MM.1S (cell line): ENCODE measurements around the gene ARHGAP25.

Experiments
- DNase-seq: peaks from one replicate; pipeline ENCODE4 v3.0.0-alpha.2; 2015
- H2AFZ ChIP-seq: fragments of 300-600 bp; sonication (generic); 2 replicates; pipeline ENCODE4 v1.6.0; 2016; ENCODE audit warnings: antibody characterized with exemption, low read length
- H3F3A ChIP-seq: fragments of 300-600 bp; sonication (generic); 2 replicates; pipeline ENCODE4 v1.6.1; 2016; ENCODE audit warnings: mild to moderate bottlenecking, antibody characterized with exemption, low read length, moderate library complexity, mixed read lengths; ENCODE audit not compliant: insufficient read depth
- H3K27ac ChIP-seq: fragments of 300-600 bp; sonication (generic); 2 replicates; pipeline ENCODE4 v1.5.1; 2016; ENCODE audit warnings: mild to moderate bottlenecking, low read length
- H3K27me3 ChIP-seq: fragments of 300-600 bp; sonication (generic); replicated peaks from 2 replicates; pipeline ENCODE4 v1.6.0; 2016; ENCODE audit warnings: low read length; ENCODE audit not compliant: insufficient read depth
- H3K36me3 ChIP-seq: fragments of 300-600 bp; sonication (generic); replicated peaks from 2 replicates; pipeline ENCODE4 v1.6.1; 2016; ENCODE audit warnings: mild to moderate bottlenecking, low read length, mixed read lengths; ENCODE audit not compliant: insufficient read depth
- H3K4me1 ChIP-seq: fragments of 300-600 bp; sonication (generic); 2 replicates; pipeline ENCODE4 v1.6.1; 2016; ENCODE audit warnings: low read length, mixed read lengths
- H3K4me2 ChIP-seq: fragments of 300-600 bp; sonication (generic); 2 replicates; pipeline ENCODE4 v1.6.0; 2016; ENCODE audit warnings: low read depth, low read length
- H3K4me3 ChIP-seq: fragments of 300-600 bp; sonication (generic); 2 replicates; pipeline ENCODE4 v1.5.1; 2016; ENCODE audit warnings: low read length, mixed read lengths
- H3K79me2 ChIP-seq: fragments of 300-600 bp; sonication (generic); 2 replicates; pipeline ENCODE4 v1.6.1; 2016; ENCODE audit warnings: mixed run types, low read length, mixed read lengths
- H3K9ac ChIP-seq: fragments of 300-600 bp; sonication (generic); 2 replicates; pipeline ENCODE4 v1.6.1; 2016; ENCODE audit warnings: low read length, mixed read lengths
- H3K9me2 ChIP-seq: fragments of 300-600 bp; sonication (generic); replicated peaks from 2 replicates; pipeline ENCODE4 v1.6.1; 2016; ENCODE audit warnings: mild to moderate bottlenecking, low read length, mixed read lengths; ENCODE audit not compliant: insufficient read depth
- H3K9me3 ChIP-seq: fragments of 300-600 bp; sonication (generic); replicated peaks from 2 replicates; pipeline ENCODE4 v1.6.1; 2016; ENCODE audit warnings: mild to moderate bottlenecking, low read length, mixed read lengths; ENCODE audit not compliant: insufficient read depth
- H4K20me1 ChIP-seq: fragments of 300-600 bp; sonication (generic); 2 replicates; pipeline ENCODE4 v1.6.1; 2016; ENCODE audit warnings: mild to moderate bottlenecking, low read length, moderate library complexity, mixed read lengths; ENCODE audit not compliant: insufficient read depth
- EZH2 ChIP-seq: fragments of 300-600 bp; sonication (generic); optimal IDR thresholded peaks from 2 replicates; pipeline ENCODE3; 2017; ENCODE audit warnings: low read depth, mild to moderate bottlenecking, antibody characterized with exemption, low read length, mixed read lengths
- EZH2phosphoT487 ChIP-seq: fragments of 300-600 bp; sonication (generic); IDR thresholded peaks from 2 replicates; pipeline ENCODE4 v1.6.1; 2018; ENCODE audit warnings: antibody characterized with exemption, low read length
- TF ChIP-seq, protein P1 (sequence below): fragments of 300-600 bp; sonication (generic); IDR thresholded peaks from 2 replicates; pipeline ENCODE4 v1.5.1; 2016; ENCODE audit warnings: antibody characterized with exemption, low read length, mixed read lengths

ARHGAP25 gene

DNA sequence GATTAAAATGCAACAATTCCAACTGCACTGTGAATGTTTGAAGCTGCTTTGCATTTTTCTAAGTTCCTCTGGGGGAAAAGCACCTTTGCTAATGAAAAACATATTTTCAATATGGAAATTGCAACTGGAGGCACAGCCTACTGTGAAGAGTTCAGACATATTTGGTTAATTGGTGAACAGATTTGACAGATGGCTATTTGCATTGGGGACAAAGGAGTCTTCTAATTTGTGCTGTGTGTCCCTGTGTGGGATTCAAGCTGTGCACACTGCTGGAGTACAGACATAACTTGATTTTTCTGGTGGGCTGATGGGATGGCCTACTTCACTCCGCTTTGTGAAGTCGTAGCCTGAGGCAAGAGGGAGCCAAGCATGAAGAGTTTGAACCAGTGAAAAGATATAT lies 40.7 kb upstream of the ARHGAP25 start:
- Histone ChIP-seq H3F3A (peaks cover 20% of the 10 kb centered on the region), H3K9me3 (no peaks in the 10 kb centered on the region), H3K27me3 (no peaks in the 10 kb centered on the region), H4K20me1 (no peaks in the 10 kb centered on the region), H3K79me2 (no peaks in the 10 kb centered on the region), H3K27ac (no peak overlapping the region), H3K4me3 (no peak overlapping the region), H3K4me2 (no peak overlapping the region), H3K9me2 (0 out of 2 replicates have a peak, but pooled peaks cover 4% of the 10 kb centered on the region), H3K9ac (no peak overlapping the region), H2AFZ (no peak overlapping the region), H3K36me3 (no peaks in the 10 kb centered on the region), H3K4me1 (peaks cover 26% of the 10 kb centered on the region)
- TF ChIP-seq, protein P1, sequence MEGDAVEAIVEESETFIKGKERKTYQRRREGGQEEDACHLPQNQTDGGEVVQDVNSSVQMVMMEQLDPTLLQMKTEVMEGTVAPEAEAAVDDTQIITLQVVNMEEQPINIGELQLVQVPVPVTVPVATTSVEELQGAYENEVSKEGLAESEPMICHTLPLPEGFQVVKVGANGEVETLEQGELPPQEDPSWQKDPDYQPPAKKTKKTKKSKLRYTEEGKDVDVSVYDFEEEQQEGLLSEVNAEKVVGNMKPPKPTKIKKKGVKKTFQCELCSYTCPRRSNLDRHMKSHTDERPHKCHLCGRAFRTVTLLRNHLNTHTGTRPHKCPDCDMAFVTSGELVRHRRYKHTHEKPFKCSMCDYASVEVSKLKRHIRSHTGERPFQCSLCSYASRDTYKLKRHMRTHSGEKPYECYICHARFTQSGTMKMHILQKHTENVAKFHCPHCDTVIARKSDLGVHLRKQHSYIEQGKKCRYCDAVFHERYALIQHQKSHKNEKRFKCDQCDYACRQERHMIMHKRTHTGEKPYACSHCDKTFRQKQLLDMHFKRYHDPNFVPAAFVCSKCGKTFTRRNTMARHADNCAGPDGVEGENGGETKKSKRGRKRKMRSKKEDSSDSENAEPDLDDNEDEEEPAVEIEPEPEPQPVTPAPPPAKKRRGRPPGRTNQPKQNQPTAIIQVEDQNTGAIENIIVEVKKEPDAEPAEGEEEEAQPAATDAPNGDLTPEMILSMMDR, result no peak
- TF ChIP-seq EZH2phosphoT487 (no peak), EZH2 (no peak)
- DNase-seq, result no peak

DNA sequence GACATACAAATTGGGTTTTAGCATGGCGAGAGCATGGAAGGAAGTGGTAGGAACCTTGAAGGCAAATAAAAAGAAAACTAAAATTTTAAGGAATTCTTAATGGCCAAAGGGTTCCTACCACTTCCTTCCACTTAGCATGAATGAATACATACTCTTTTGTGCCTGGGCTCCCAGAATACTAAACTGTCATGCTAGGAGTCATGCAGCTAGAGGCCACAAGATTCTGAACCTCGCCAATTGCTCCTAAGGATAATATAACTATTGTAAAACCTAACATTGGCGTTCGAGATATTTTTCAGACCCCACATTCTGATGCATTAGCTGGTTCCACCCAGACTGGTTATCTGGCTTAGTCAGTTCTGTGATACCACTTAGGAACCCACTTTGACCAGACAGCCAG lies 38.6 kb upstream of the ARHGAP25 start:
- Histone ChIP-seq H3K9me2 (0 out of 2 replicates have a peak, but pooled peaks cover 4% of the 10 kb centered on the region), H3K27ac (no peak overlapping the region), H3K9me3 (no peaks in the 10 kb centered on the region), H3K27me3 (no peaks in the 10 kb centered on the region), H3K4me3 (no peak overlapping the region), H3K36me3 (no peaks in the 10 kb centered on the region), H3F3A (peaks cover 2% of the 10 kb centered on the region; the same call in 1 of the 2 replicates), H3K4me2 (no peak overlapping the region), H3K4me1 (peaks cover 7% of the 10 kb centered on the region), H4K20me1 (no peaks in the 10 kb centered on the region), H3K9ac (no peak overlapping the region), H2AFZ (no peak overlapping the region), H3K79me2 (no peaks in the 10 kb centered on the region)
- no peak for TF ChIP-seq EZH2phosphoT487
- TF ChIP-seq, protein P1, result no peak
- TF ChIP-seq EZH2, result no peak
- DNase-seq, result no peak

DNA sequence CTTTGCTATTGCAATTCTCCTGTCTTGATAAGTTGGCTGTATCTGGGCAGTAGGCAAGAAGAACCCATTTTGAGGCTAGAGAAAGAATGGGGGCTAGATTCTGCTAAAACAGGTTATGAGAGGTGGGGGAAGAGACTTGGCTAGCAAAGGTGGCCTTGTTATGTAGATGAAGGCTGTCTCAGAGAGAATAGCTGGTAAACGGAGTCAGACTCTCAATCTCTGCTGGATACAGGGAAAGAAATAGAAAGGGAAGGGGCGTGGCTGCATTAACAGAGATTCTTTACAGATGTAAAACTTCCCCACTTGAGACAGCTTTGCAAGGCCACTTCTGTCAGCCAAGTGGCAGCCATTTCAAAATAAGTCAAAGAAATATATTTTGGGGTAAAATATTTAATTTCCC lies 38.1 kb upstream of the ARHGAP25 start:
- no peak for TF ChIP-seq EZH2
- no peak for TF ChIP-seq EZH2phosphoT487
- TF ChIP-seq, protein P1, result no peak
- 0 out of 2 replicates have a peak, but pooled peaks cover 2% of the 10 kb centered on the region for H3K4me1 ChIP-seq
- H3K4me3 ChIP-seq, result no peak overlapping the region
- H3F3A ChIP-seq, result no peaks in the 10 kb centered on the region
- H3K27me3 ChIP-seq, result no peaks in the 10 kb centered on the region
- no peak overlapping the region for H2AFZ ChIP-seq
- H3K79me2 ChIP-seq, result no peaks in the 10 kb centered on the region
- no peaks in the 10 kb centered on the region for H3K9me3 ChIP-seq
- H3K4me2 ChIP-seq, result no peak overlapping the region
- H3K9me2 ChIP-seq, result 0 out of 2 replicates have a peak, but pooled peaks cover 3% of the 10 kb centered on the region
- no peak overlapping the region for H3K27ac ChIP-seq
- no peak for DNase-seq
- no peaks in the 10 kb centered on the region for H3K36me3 ChIP-seq
- no peak overlapping the region for H3K9ac ChIP-seq
- H4K20me1 ChIP-seq, result no peaks in the 10 kb centered on the region
